B cell (primary cell): ENCODE measurements around the gene COL26A1. TPM values are rescaled to one million over a fixed set of nuclear protein-coding genes. Genes with fewer than 3 reads are reported as not detected.

Experiments
- ATAC-seq: fragments of 200-7000 bp; cut with Tn5 transposase; one replicate; pipeline ENCODE4 v1.10.0; 2021; ENCODE audit warnings: low read depth, mild to moderate bottlenecking, moderate number of reproducible peaks, moderate library complexity
- CTCF ChIA-PET: fragments of 350-600 bp; sonication (Branson Sonifier 250); formaldehyde crosslinking; loops from one replicate; lab custom pipeline; 2021; ENCODE audit warnings: antibody characterized with exemption, inconsistent platforms; lab: Charles Lee
- POLR2A ChIA-PET: fragments of 350-600 bp; sonication (Branson Sonifier 250); formaldehyde crosslinking; loops from one replicate; lab custom pipeline; 2021; ENCODE audit warnings: antibody characterized with exemption; lab: Charles Lee
- DNase-seq: peaks from one replicate; pipeline ENCODE4 v3.0.0; 2013
- H2AFZ ChIP-seq: 2 replicates; pipeline ENCODE4 v1.6.1; 2012; ENCODE audit warnings: mild to moderate bottlenecking, low read depth, low read length; ENCODE audit not compliant: insufficient read depth, poor library complexity, severe bottlenecking
- H3K27ac ChIP-seq, 2 donors: 1 replicate in 1 of 2; 2 replicates in 1 of 2; pipeline ENCODE4 v1.5.1; 2012 to 2013; ENCODE audit warnings: low read length in 2 of 2, mild to moderate bottlenecking in 2 of 2, moderate library complexity in 1 of 2
- H3K27me3 ChIP-seq, 4 experiments: fragments of 200-600 bp in 1 of 4; sonication (generic) in 1 of 4; replicated peaks in 1 of 4; 1 replicate in 2 of 4; 2 replicates in 2 of 4; pipeline versions ENCODE4 v1.6.1 to v1.7.0; 2013 to 2016; ENCODE audit warnings: low read length in 3 of 4, mild to moderate bottlenecking in 2 of 4, mixed read lengths in 1 of 4, moderate library complexity in 1 of 4; ENCODE audit not compliant: insufficient read depth in 4 of 4, control insufficient read depth in 3 of 4; ENCODE audit errors: control extremely low read depth in 1 of 4
- H3K36me3 ChIP-seq, 2 experiments: replicated peaks in 1 of 2; 1 replicate in 1 of 2; 2 replicates in 1 of 2; pipeline versions ENCODE4 v1.6.1 to v1.7.1; 2013; ENCODE audit warnings: low read length in 1 of 2; ENCODE audit not compliant: insufficient read depth in 2 of 2, control insufficient read depth in 1 of 2; ENCODE audit errors: control extremely low read depth in 1 of 2, extremely low read depth in 1 of 2
- H3K4me1 ChIP-seq, 2 donors: fragments of 200-600 bp in 1 of 2; sonication (generic) in 1 of 2; 1 replicate in 1 of 2; 2 replicates in 1 of 2; pipeline versions ENCODE4 v1.5.1 to v1.6.1; 2013 to 2017; ENCODE audit warnings: low read length in 2 of 2; ENCODE audit not compliant: control insufficient read depth in 2 of 2, insufficient read depth in 2 of 2
- H3K4me2 ChIP-seq: replicated peaks from 2 replicates; pipeline ENCODE3; 2012; ENCODE audit warnings: mild to moderate bottlenecking, low read depth, low read length; ENCODE audit not compliant: poor library complexity, severe bottlenecking
- H3K4me3 ChIP-seq, 5 experiments: fragments of 200-600 bp in 1 of 5; sonication (generic) in 1 of 5; 1 replicate in 3 of 5; 2 replicates in 2 of 5; pipeline versions ENCODE4 v1.5.1 to v1.7.0; 2011 to 2016; ENCODE audit warnings: low read length in 4 of 5, mild to moderate bottlenecking in 4 of 5, low read depth in 2 of 5, control low read depth in 1 of 5, moderate library complexity in 1 of 5; ENCODE audit not compliant: insufficient read depth in 1 of 5; ENCODE audit errors: control extremely low read depth in 1 of 5, extremely low read depth in 1 of 5
- H3K79me2 ChIP-seq: fragments of 200-600 bp; sonication (generic); one replicate; pipeline ENCODE4 v1.6.0; 2016; ENCODE audit warnings: low read length; ENCODE audit not compliant: control insufficient read depth, insufficient read depth
- H3K9ac ChIP-seq: fragments of 200-600 bp; sonication (generic); 2 replicates; pipeline ENCODE4 v1.6.1; 2017; ENCODE audit warnings: mild to moderate bottlenecking, low read length, moderate library complexity
- H3K9me3 ChIP-seq, 3 donors: one replicate each; pipeline versions ENCODE4 v1.6.1 to v1.7.1; 2013; ENCODE audit warnings: low read length in 2 of 3; ENCODE audit not compliant: control insufficient read depth in 2 of 3, insufficient read depth in 1 of 3; ENCODE audit errors: control extremely low read depth in 1 of 3
- H4K20me1 ChIP-seq: 2 replicates; pipeline ENCODE4 v1.6.0; 2012; ENCODE audit warnings: mild to moderate bottlenecking, low read length; ENCODE audit not compliant: insufficient read depth, control insufficient read depth, poor library complexity, severe bottlenecking
- H3K27ac Mint-ChIP-seq: one replicate; pipeline ENCODE4 v1.8.0; 2021; ENCODE audit warnings: mixed read lengths
- H3K27me3 Mint-ChIP-seq: one replicate; pipeline ENCODE4 v1.8.0; 2021; ENCODE audit warnings: mixed read lengths
- H3K4me1 Mint-ChIP-seq: one replicate; pipeline ENCODE4 v1.8.0; 2021; ENCODE audit warnings: mixed read lengths
- H3K4me3 Mint-ChIP-seq: one replicate; pipeline ENCODE4 v1.8.0; 2021; ENCODE audit warnings: mixed read lengths
- H3K9me3 Mint-ChIP-seq: one replicate; pipeline ENCODE4 v1.8.0; 2022; ENCODE audit warnings: mixed read lengths; ENCODE audit not compliant: insufficient read depth
- EZH2 ChIP-seq: IDR thresholded peaks from 2 replicates; pipeline ENCODE4 v1.6.1; 2012; ENCODE audit warnings: borderline replicate concordance, low read depth, mild to moderate bottlenecking, moderate library complexity, low read length; ENCODE audit not compliant: insufficient read depth, poor library complexity, severe bottlenecking
- WGBS: methylation state at CpG from one replicate; pipeline ENCODE4 v1.1.5; 2013; ENCODE audit warnings: missing lambda C conversion rate; ENCODE audit not compliant: insufficient coverage; 5-methylcytosine and 5-hydroxymethylcytosine counted together
- intact Hi-C: fragments of 100-400 bp; cut with micrococcal nuclease; formaldehyde crosslinking; loops from one replicate; pipeline ENCODE4 v1.10.0; 2022
- polyA plus RNA-seq: library from polyadenylated mRNA; depleted of rRNA; stranded (reverse); fragments of >200 nt; gene quantifications from 2 replicates; pipeline ENCODE4 v1.2.3, GENCODE V29; 2012
- total RNA-seq, 2 donors: library from RNA; stranded (reverse); fragments of 120-200 nt in 1 of 2; gene quantifications; 1 replicate in 1 of 2; 2 replicates in 1 of 2; pipeline versions ENCODE4 v1.2.3 to v1.2.4, GENCODE V29; 2013 to 2022
- TF ChIP-seq, protein P1 (sequence below): fragments of 200-600 bp; IDR thresholded peaks from one replicate; pipeline ENCODE4 v1.8.0; 2022; ENCODE audit warnings: antibody characterized with exemption, mild to moderate bottlenecking

COL26A1 gene
- total and polyA plus RNA-seq, 2 donors (not counting 1 experiment from before 2014, with no cell fraction given) = not detected

DNA sequence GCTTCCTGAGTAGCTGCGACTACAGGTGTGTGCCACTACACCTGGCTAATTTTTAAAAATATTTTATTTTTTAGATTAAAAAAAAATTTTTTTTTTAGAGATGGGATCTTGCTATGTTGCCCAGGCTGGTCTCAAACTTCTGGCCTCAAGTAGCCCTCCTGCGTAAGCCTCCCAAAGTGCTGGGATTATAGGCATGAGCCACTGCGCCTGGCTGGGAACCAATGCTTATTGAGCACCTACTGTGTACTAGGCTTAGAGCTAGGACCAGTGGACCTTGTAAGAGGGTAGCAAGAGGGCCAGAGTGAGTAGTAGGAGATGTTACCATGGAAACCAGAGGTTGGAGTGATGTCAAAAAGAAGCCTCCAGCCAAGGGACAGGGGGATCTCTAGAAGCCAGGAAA lies 31.2 kb downstream of the COL26A1 start:
- Histone ChIP-seq H3K4me3 (no peak overlapping the region), H2AFZ (no peak overlapping the region), H3K27me3 (peaks cover 0 to 13% (median 6%) of the 10 kb centered on the region in 4 experiments), H3K36me3 (no peaks in the 10 kb centered on the region), H3K27ac (no peak overlapping the region), H3K4me2 (no peak overlapping the region), H3K4me1 (peaks cover 31 to 34% of the 10 kb centered on the region in 2 donors), H3K79me2 (no peaks in the 10 kb centered on the region), H3K9ac (no peak overlapping the region), H4K20me1 (no peaks in the 10 kb centered on the region), H3K9me3 (no peaks in the 10 kb centered on the region)
- H3K4me1 Mint-ChIP-seq = peaks cover 27% of the 10 kb centered on the region
- CTCF ChIA-PET = interaction anchor here (1.0 to 2.3 kb wide), 2 partner anchors 18 to 30 kb away, joined by 3 to 7 read pairs; no protein-coding TSS in a partner anchor
- no peak overlapping the region for H3K27ac Mint-ChIP-seq
- H3K27me3 Mint-ChIP-seq = peaks cover 23% of the 10 kb centered on the region
- H3K4me3 Mint-ChIP-seq = no peak overlapping the region
- no peak for DNase-seq
- TF ChIP-seq, protein P1, sequence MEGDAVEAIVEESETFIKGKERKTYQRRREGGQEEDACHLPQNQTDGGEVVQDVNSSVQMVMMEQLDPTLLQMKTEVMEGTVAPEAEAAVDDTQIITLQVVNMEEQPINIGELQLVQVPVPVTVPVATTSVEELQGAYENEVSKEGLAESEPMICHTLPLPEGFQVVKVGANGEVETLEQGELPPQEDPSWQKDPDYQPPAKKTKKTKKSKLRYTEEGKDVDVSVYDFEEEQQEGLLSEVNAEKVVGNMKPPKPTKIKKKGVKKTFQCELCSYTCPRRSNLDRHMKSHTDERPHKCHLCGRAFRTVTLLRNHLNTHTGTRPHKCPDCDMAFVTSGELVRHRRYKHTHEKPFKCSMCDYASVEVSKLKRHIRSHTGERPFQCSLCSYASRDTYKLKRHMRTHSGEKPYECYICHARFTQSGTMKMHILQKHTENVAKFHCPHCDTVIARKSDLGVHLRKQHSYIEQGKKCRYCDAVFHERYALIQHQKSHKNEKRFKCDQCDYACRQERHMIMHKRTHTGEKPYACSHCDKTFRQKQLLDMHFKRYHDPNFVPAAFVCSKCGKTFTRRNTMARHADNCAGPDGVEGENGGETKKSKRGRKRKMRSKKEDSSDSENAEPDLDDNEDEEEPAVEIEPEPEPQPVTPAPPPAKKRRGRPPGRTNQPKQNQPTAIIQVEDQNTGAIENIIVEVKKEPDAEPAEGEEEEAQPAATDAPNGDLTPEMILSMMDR = no peak
- no peak for TF ChIP-seq EZH2
- WGBS = 100% methylated on average over 1 of the region's 3 CpGs
- no peaks in the 10 kb centered on the region for H3K9me3 Mint-ChIP-seq
- ATAC-seq = no peak
- POLR2A ChIA-PET = no interaction called here
- intact Hi-C loops = no loop called here

DNA sequence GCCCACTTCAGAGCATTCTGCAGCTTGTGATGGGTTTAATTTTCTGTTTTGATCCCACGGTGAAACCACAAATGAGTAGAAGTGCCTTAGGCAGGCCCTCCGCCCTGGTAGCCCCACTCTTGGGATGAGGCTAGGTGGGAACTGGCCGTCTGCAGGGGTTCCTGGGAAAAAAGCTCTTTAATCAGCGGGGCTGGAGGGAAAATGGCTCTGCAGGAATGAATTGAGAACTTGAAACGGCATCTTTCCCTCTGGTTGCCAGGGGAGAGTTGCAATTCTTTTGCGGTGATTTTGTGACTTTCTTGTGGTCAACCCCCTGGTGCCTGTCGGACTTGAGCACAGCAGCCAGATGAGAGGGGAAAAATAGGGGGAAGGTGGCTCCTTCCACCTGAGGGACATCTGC lies 32.7 kb downstream of the COL26A1 start:
- H2AFZ ChIP-seq = no peak overlapping the region
- H3K27me3 ChIP-seq = peaks cover 0 to 18% (median 6%) of the 10 kb centered on the region in 4 experiments
- ChIA-PET POLR2A (interaction anchor here (0.6 kb wide), 1 partner anchor 62 kb away, joined by 3 read pairs; no protein-coding TSS in a partner anchor), CTCF (interaction anchor here (2.3 kb wide), 1 partner anchor 16 kb away, joined by 7 read pairs; no protein-coding TSS in a partner anchor)
- H3K4me3 Mint-ChIP-seq = no peak overlapping the region
- H3K27me3 Mint-ChIP-seq = peaks cover 29% of the 10 kb centered on the region
- H3K4me1 Mint-ChIP-seq = peaks cover 22% of the 10 kb centered on the region
- no peaks in the 10 kb centered on the region for H3K9me3 ChIP-seq
- no peaks in the 10 kb centered on the region for H3K79me2 ChIP-seq
- no peak for DNase-seq
- no peak overlapping the region for H3K4me2 ChIP-seq
- H3K36me3 ChIP-seq = no peaks in the 10 kb centered on the region
- H3K27ac ChIP-seq = no peak overlapping the region
- WGBS = 61% methylated on average over 7 of the region's 7 CpGs
- H3K9ac ChIP-seq = no peak overlapping the region
- H3K4me1 ChIP-seq = peaks cover 23 to 28% of the 10 kb centered on the region in 2 donors
- no peak overlapping the region for H3K27ac Mint-ChIP-seq
- no peak for ATAC-seq
- no peak overlapping the region for H3K4me3 ChIP-seq
- no peaks in the 10 kb centered on the region for H3K9me3 Mint-ChIP-seq
- no peaks in the 10 kb centered on the region for H4K20me1 ChIP-seq
- intact Hi-C loops = no loop called here
- TF ChIP-seq, protein P1 = no peak
- TF ChIP-seq EZH2 = no peak
